ENCODE results near the gene MYL12A.
"Not testable (repeated sequence)": the region's sequence is repeated elsewhere in the genome, so short reads cannot be mapped to it uniquely, and the experiment has no call there.

The MYL12A gene

GRCh38 chr18:3247240-3248061 lies at the start of gene MYL12A:
Gene MYL12A, plus strand, starts transcription at chr18:3247801. Its CDS starts 5,447 bp downstream, at chr18:3253248.
- DNase-seq (ENCODE audit: low read depth), result peak; percentile 82

GRCh38 chr18:3198260-3198860 lies 49.2 kb upstream of the MYL12A start:
- DNase-seq (ENCODE audit: low read depth), result not testable (repeated sequence)

- DNase-seq (ENCODE audit: low read depth), result no peak
Observed at GRCh38 chr18:3199942-3200645, 47.5 kb upstream of the MYL12A start.

DNA sequence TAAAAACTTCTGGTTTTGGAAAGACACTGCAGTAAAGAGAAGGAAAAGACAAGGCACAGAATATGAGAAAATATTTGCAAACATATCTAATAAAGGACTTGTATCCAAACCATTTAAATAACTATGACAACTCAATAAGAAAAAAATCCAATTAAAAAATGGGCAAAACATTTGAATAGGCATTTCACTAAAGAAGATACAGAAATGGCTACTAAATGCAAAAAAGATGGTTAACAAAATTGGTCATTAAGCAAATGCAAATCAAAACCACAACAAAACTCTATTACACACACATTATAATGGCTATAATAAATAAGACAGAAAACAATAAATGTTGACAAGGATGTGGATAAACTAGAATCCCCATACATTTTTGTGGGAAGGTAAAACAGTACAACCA lies 42.4 kb upstream of the MYL12A start:
- no peak for DNase-seq (ENCODE audit: low read depth)

GRCh38 chr18:3207565-3207964 lies 40.0 kb upstream of the MYL12A start:
- no peak for DNase-seq (ENCODE audit: low read depth)

- no peak for DNase-seq (ENCODE audit: low read depth)
Observed at GRCh38 chr18:3209859-3210569, 37.6 kb upstream of the MYL12A start.

GRCh38 chr18:3211236-3211992 lies 36.2 kb upstream of the MYL12A start:
- DNase-seq (ENCODE audit: low read depth), result no peak

GRCh38 chr18:3212657-3213056 lies 34.9 kb upstream of the MYL12A start:
- DNase-seq (ENCODE audit: low read depth), result no peak

DNA sequence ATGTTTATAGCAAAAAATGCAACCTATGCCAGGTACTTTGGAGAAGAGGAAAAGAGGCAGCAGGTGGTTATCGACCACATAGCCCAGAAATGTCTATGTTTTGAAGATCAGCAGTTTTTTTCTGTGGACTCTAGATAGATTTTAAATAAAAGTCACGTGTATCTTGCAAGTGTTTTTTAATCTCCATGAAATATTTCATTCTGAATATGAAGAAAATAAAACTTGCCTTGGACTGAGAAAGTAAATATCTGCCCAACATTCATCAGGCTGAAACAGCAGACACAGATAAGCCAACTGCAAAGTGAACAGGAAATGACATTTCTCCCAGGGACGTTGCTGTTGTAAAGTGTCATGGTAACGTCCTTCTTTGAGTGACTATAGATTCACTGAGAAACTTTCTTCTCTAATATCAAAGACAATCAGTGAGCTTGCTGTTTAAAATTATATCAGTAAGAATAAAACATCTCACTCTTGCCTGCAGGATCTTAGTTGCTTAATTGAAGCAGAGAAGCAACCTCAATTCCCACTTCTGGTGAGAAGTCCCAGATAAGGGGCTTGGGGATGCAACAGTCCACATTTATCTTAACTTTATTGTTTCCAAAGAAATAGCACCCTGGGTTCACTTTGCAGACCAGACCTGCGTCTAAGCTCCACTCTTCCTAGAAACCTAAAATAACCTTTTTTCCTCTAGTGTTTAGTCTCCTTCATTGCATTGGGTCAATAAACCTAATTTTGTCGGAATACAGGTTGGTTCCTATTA lies 34.1 kb upstream of the MYL12A start:
- DNase-seq (ENCODE audit: low read depth), result no peak

GRCh38 chr18:3214855-3215637 lies 32.6 kb upstream of the MYL12A start:
- no peak for DNase-seq (ENCODE audit: low read depth)

DNA sequence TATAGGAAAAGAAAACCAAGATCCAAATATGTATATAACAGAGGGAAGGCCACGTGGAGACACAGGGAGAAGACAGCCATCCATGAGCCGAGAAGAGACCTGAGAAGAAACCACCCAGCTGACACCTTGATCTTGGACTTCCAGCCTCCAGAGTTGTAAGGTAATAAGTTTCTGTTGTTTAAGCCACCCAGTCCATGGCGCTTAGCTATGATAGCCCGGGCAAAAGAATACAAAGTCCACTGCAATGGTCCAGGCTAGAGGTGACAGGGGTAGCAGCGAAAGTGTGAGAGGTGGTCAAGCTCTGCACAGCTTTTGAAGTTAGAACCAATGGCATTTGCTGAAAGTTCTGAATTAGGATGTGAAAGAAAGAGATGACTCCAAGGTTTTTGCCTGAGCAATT lies 30.6 kb upstream of the MYL12A start:
- no peak for DNase-seq (ENCODE audit: low read depth)

DNA sequence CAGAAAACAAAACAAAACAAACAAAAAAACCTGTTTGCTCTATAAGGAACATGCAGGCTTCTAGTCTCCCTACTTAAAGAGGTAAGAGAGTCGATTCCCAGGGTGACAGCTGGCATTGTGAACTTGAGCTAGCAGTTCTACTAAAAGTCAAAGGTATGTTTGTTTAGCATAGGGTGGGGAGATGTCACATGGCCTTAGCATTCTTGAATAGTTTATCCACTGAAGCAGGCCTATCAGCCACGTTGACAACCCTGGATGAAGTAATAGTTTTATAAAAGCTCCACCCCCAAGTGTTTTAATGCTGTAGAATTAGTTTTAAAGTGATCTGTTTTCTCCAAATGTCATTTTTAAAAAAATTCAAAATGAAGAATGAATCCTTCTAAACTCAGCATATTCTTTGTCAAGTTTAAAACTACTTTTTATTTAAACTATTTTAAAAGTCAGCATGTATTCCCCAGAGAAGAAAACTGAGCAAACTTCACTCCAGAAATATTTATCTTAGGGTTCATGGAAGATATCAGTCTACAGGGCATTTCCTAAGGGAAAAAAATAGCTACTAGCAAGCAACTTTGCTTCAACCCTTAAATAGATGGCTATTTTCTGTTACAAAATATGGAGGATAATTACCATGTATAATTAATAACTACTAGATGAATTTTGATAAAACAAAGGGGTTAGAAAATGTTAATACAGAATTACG lies 29.5 kb upstream of the MYL12A start:
- DNase-seq (ENCODE audit: low read depth), result no peak

GRCh38 chr18:3218819-3219218 lies 28.8 kb upstream of the MYL12A start:
- DNase-seq (ENCODE audit: low read depth), result no peak

DNA sequence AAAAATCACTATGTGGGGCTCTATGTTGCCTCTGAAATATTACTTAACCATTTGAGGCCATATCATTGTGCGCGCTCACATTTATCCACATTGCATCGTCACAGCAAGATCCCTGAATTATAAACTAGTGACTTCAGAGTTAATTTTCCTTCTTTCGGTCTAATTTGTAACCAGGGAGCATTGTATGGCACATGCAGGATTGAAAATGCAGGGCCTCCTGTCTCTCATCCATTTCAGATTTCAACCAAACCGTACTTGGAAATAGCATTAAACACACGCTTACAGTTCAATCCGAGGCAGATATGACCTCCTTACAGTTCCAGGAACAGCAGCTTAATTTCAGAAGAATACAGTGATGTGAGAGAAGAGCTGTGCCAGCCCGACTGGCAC lies 28.4 kb upstream of the MYL12A start:
- no peak for DNase-seq (ENCODE audit: low read depth)

GRCh38 chr18:3219631-3220335 lies 27.8 kb upstream of the MYL12A start, which contains the start of gene MYOM1:
Gene MYOM1, minus strand, starts transcription at chr18:3219968. Its CDS starts 4,745 bp downstream, at chr18:3215223.
- no peak for DNase-seq (ENCODE audit: low read depth)

DNA sequence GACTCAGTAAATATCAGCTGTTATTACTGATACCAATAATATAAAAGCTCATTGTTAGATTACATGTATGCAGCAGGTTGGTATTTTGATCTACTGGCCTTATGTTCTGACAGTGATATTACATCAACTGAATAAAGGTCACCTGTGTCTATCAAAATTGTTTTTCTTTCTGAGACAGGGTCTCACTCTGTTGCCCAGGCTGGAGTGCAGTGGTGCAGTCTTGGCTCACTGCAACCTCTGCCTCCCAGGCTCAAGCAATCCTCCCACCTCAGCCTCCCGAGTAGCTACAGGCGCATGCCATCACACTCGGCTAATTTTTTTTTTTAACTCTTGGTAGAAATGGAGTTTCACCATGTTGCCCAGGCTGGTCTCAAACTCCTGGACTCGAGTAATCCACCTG lies 26.7 kb upstream of the MYL12A start:
- DNase-seq (ENCODE audit: low read depth), result not testable (repeated sequence)

- DNase-seq (ENCODE audit: low read depth), result no peak
Observed at GRCh38 chr18:3221496-3221895, 26.1 kb upstream of the MYL12A start.

- DNase-seq (ENCODE audit: low read depth), result no peak
Observed at GRCh38 chr18:3223356-3223755, 24.2 kb upstream of the MYL12A start.

DNA sequence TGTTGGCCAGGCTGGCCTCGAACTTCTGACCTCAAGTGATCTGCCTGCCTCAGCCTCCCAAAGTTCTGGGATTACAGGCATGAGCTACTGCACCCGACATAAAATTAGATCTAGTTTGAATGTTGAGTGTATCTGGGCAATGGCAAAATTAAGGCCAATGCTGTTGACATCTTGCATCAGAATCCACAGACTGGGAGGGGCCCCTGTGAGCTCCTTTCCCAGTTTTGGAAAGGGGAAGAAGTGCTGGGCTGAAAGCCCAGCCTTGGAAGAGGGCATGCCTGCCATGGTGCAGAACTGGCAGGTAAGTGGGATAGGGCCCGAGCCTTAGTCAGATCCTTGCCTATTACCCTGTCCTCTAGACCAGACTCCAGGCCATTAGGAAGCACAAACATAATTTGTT lies 23.4 kb upstream of the MYL12A start:
- DNase-seq (ENCODE audit: low read depth), result no peak

Measured in stimulated activated CD8-positive, alpha-beta memory T cell treated with anti-CD3 and anti-CD28 coated beads, Interleukin-12 subunit alpha, Interleukin-12 subunit beta, amount 100 ng/mL, for 1 hour (primary cell).